HG02763 (cell line): Measurements from ENCODE around the gene AHNAK.

Experiments used
- ATAC-seq: cut with Tn5 transposase; IDR thresholded peaks from one replicate; pipeline ENCODE4 v1.9.1; 2021; ENCODE audit warnings: mild to moderate bottlenecking, moderate library complexity; ENCODE audit not compliant: unreplicated experiment

The AHNAK gene

DNA sequence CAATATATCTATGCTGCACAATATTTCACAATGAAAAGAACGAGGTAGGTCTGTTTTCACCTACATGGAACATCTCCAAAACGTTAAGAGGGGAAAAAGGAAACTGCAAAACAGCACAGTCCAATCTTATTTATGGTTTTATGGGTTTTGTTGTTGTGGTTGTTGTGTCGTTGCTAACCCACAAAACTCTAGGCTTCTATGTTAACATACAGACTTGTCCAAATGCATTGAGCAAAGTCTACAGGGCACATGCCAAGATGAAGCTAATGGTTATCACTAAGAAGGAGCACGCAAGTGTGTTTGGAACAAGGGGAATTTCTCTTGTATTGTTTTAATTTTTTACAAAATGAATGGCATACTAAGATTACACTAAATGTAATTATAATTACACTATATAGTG lies 48.6 kb downstream of the AHNAK start:
- no peak for ATAC-seq

DNA sequence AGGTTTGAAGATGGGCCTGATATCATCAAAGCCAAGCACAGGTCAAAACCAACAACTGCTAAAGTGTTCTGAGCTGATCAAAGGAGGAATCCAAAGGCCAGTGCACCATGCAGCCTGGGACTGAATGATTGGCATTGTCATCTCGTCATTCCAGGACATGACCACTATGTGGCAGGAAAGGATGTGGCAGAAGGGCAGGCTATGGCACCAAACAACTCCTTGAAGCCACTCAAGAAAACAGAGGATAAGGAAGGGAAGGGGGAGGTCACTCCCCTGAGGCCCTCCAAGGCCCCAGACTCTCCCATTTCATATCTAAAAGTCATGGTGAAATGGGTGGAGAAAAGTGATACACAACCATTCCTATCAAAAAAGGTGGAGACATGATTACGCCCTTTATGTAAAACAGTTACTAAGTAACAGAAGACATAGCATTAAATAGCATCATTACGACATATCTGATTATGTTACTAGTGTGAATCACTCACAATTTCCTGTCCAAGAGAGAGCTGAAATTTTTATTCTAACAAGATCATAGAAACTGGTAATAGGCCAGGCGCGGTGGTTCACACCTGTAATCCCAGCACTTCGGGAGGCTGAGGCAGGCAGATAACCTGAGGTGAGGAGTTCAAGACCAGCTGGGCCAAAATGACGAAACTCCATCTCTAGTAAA lies 49.3 kb downstream of the AHNAK start:
- no peak for ATAC-seq

DNA sequence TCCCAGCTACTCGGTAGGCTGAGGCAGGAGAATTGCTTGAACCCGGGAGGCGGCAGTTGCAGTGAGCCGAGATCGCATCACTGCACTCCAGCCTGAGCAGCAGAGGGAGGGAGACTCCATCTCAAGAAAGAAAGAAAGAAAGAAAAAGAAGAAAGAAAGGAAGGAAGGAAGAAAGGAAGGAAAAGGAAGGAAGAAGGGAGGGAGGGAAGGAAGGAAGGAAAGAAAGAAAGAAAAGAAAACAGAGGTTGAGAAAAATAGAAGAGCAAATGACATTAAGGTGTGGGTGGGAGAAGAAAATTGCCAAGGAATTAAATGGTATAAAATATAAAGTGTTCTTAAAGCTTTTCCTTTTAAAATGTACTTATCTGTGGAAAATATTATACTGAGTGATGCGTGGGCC lies 49.9 kb downstream of the AHNAK start:
- no peak for ATAC-seq

DNA sequence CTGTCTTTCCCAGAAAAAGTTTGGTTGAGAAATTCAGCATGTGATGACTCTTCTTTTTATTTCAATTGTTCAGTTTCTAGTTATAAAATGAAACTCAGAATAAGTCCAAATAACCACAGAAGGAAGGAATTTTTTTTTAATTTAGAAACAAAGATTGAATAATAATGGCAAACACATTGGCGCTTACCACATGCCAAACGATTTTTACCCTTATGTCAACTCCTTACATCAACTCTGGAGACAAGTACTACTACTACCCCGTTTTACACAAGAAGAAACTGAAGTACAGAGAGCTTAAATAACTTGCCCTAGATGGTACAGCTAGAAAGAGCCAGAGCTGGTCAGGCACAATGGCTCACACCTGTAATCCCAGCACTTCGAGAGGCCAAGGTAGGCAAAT lies 52.4 kb downstream of the AHNAK start:
- no peak for ATAC-seq

DNA sequence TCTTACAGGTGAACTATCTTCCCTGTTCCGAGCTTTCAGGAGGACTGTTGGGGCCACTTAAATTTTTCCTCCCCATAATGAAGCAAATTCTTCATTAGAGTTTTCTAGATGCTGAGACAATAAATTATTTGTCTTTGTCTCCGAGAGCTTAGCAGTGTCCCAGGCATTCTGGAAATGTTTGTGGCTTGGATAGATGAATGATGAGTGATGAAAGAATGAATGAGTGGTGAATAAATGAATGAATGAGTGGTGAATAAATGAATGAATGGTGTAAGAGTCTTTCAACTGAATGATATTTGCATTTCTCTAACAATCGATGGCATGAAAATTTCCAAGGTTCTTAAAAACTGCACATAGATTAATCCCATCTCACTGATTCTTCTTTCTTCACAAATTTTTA lies 52.8 kb downstream of the AHNAK start:
- no peak for ATAC-seq

DNA sequence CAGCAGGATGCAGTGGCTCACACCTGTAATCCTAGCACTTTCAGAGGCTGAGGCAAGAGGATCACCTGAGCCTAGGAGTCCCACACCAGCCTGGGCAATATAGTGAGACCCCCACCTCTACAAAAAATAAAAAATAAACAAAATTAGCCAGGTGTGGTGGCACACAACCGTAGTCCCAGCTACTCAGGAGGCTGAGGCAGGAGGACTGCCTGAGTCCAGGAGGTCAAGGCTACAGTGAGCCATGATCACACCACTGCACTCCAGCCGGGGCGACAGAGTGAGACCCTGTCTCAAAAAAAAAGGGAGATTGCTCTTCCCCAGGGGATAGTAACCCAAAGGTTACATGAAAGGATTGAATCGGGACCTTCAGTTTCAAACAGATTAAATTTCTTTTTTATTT lies 54.0 kb downstream of the AHNAK start:
- ATAC-seq, result no peak

DNA sequence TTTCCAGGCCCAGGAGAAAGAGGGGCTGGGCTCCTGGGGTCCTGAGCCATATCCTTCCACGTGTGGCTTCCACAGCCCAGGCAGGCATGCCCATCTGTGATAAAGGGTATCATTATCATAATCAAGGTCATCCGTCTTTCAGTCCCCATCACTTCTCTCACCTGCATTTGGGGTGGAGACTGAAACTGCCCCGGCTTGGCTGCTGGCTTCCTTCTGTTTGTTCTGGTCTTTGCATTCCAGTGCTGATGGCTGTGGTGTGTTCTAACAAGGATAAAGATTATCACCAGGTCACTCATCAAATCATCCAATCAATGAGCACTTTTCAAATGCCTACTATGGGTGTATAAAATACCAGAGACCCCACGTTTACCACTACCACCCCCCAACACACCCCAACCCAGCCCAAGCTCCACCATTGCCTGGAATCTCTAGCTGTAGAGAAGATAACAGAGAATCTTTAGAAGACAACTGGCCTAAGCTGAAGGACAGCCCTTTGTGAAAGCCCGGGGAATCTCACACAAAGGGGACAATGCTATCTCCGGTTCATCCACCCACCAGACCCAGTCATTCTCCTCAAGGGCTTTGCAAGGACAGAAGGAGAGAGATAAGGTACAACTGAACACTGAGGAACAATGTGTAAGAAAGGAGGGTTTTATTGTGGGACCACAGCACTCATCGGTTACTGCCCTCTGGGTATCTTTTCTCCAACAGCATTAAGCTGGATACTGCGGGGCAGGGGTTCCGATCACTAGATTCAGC lies 54.9 kb downstream of the AHNAK start:
- ATAC-seq, result no peak

DNA sequence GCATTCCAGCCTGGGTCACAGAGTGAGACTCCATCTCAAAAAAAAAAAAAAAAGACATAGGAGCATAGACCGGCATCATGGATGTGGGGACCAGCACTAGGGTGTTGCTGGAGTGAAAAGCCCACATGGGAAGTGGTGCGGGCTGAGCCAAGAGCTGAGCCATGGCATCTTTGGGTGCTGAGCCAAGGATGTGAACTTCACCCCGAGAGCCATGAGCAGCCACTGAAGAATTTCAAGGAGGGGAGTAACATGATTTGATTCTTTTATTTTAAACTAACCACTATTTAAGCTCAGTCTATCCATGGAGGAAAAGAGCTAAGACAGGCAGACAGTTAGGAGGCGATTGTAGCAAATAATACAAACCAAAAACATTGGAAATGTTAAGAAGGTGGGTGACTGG lies 57.4 kb downstream of the AHNAK start:
- ATAC-seq, result no peak

DNA sequence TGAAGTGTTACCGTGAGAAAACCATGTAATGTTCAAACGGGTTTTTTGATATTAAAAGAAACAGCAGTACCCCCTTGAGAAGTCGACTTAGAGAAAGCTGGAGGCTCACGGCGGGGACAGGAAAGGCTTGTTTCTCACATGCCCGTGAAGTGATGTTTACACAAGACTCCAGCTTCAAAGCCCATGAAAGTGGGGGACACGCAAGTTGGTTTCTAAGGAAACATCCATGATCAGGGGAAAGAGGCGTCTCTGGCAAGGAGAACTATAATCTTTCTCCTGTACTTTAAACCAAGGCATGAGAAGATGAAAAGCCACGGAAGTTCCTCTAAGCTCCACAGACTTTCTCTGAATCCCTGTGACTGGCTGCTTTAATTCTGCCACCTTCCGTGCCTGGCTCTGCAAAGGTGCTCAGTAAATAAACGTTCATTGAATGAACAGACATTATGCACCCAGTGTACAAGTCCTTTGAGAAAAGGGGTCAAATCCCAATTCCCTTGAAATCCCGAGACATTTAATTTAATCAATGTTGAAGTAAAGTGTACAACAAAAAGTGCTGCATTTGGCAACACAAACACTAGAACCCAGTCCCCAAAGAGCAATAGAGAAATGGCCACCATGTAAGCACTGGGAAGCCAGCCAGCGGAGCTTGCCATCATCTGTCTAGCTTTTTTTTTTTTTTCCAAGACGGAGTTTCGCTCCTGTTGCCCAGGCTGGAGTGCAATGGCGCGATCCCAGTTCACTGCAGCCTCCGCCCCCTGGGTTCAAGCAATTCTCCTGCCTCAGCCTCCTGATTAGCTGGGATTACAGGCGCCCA lies 58.7 kb downstream of the AHNAK start:
- ATAC-seq, result no peak

DNA sequence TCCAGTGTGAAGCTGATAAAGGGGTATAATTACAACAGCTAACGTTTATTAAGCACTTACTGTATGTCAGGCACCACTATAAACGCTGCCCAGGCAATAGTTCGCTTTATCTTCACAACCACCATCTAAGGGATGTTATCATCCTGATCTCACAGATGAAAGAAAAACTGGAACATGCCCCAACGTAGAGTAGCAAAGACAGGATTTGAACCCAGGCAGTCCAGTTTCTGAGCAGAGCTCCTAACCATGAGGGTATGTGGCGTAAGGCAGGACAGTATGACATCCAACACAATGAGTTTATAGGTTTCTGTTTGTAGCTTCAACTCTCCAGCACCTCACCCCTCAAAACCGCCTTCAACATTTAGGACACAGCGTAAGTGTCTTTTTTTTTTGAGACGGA lies 59.5 kb downstream of the AHNAK start:
- no peak for ATAC-seq

DNA sequence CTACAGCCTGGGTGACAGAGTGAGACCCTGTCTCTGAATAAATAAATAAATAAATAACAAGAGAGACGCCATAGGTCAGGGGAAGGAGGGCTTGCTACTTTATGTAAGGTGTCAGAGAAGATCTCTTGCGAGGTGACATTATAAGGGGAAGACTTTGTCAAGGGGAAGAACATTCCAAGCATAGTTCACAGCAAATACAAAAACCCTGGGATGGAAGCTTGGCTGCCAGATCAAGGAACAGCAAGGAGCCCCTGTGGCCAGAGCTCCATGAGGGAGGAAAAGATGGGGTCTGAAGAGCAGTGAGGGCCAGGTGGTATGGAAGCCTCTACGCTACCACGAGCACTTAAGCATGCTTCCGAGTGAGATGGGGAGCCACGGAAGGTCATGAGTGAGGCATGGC lies 62.3 kb downstream of the AHNAK start:
- ATAC-seq, result no peak

DNA sequence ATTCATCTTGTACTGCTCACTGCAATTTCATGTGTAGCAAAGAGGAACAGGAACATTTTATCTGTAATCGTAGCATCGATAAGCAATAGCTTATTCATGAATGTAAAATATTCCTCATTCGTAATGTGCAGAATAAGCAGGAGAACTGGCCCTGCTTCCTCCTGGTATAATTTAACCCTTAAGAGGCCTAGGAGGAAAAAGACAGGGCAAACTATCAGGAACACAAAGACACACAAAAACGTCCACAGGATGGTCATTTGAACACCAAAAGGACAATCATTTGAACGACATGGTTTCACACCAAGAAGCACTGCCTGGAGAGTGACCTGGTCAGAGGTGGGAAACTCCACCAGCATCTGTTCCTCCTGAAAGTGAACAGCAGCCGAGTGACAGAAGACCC lies 63.9 kb downstream of the AHNAK start:
- no peak for ATAC-seq

DNA sequence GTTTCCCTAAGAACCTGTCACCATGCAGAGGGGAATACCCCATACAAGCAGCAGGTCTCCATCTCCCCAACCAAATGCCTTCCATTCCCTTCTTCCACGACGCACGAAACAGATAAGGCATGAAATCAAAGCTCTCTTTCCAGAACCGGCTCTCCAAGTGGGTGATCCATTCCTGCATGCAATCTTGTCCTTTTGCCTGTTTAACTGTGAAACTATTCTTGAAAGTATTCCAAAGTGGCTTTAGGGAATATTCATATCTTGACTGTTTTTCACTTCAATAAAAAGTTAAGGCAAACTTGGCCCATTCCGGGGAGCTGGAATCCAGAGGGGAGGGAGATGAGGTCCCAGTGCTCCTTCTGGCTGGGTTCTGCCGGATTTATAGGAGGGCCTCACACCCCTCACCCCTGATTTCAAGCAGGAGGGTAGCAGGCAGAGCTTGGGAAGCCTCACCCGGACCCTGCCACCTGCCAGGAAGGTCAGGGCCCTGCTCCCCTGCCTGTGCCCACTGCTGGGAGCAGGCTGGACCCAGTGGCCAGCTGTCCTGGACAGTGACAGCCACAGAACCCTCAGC lies 66.9 kb downstream of the AHNAK start:
- ATAC-seq, result no peak

DNA sequence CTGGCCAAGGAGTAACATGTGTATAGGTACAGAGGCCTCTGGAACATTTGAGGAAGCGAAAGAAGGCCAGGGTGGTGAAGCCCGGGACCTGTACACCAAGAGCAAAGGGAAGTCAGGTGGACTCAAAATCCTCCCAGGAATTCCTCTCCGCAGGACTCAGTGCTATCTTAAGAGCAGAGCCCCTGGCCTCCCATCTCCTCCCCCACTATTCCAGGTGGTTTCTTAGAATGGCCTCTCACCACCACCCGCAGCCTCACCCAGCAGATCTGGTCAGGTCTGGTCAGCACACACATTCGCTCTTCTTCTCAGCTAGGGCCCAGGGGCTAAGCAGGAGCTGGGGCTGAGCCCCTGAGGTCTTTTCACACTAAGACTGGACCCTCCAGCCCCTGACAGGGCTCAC lies 68.7 kb downstream of the AHNAK start:
- ATAC-seq, result no peak

DNA sequence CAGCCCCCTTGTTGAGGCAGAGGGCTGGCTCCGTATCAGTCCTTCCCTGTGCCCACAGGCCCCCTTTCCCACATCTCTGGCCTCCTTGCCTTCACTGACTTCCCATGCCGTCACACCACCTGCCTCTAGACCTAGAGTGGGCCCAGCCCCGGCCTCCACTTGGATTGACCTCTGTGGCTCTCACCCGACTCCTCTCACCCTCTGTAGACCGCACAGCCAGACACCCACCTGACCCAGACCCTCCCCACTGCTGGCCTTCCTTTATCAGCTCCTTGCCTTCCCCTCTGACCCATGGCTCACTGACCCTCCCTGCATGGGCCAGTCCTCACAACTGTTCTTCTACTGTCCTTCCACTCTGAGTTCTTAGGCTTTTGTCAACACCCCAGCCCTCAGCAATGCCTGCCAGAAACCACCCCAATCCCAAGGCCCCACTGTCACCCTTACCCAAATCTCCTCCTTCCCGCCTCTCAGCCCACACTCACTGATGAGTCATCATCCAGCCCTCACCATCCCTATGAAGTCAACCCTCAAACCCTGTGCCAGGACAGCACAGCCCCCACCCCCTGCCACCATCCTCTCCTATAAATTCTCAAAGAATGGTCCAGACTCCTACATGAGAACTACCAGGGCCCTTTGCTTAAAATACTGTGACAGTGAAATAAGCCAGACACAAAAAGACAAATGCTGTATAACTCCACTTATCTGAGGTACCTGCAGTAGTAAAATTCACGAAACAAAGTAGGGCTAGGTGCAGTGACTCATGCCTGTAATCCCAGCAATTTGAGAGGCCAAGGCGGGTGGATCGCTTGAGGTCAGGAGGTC lies 74.3 kb downstream of the AHNAK start:
- no peak for ATAC-seq

DNA sequence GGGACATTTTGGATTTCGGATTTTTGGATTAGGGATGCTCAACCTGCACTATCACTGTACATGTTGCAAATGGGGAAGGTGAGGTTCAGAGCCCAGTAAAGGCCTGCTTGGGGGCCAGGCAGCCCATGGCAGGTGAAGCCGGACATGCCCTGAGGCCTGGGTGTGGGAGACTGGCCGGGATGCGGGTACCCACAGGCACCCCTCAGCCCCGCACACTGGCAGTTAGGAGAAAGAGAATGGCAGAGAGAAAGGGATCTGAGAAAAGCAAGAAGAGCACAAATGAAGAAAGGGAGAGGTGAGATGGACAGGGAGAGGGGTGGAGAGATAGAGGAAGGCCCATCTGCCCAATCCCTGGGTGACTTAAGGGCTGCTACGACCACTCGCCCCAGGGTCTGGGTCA lies 75.0 kb downstream of the AHNAK start:
- ATAC-seq, result no peak

DNA sequence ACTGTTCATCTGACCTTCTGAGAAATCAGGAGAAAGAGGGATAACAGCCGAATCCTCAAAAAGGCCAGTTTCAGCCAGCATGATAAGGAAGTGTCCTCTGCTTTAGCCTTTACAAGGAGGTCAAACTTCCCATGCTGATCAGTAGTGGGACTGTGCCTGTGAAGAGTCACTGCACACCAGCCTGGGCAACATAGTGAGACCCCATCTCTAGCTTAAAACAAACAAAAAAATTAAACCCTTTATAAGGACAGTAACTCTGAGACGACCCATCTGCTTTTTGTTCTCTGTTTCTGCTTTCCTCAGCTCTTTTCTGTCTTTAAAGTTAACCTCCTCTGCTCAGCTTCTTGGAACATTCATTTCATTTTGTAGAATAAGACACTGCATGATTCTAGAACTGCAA lies 78.0 kb downstream of the AHNAK start:
- no peak for ATAC-seq

DNA sequence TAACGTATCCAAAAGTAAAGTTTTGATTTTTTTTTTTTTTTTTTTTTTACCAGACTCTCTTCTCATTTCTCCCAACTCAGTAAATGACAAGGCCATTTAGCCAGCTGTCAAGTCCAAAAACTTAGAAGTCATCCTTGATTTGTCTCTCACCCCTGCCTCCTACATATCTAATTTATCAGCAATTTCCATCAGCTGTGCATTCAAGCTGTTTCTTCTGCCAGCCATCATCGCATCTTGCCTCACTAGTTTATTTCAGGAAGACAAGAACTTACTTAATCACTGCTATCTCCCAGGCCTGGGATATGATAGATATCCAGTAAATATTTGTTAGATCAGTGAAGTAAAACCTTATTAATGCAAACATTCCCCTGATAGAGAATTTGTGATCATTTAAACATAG lies 80.2 kb downstream of the AHNAK start:
- ATAC-seq, result no peak

DNA sequence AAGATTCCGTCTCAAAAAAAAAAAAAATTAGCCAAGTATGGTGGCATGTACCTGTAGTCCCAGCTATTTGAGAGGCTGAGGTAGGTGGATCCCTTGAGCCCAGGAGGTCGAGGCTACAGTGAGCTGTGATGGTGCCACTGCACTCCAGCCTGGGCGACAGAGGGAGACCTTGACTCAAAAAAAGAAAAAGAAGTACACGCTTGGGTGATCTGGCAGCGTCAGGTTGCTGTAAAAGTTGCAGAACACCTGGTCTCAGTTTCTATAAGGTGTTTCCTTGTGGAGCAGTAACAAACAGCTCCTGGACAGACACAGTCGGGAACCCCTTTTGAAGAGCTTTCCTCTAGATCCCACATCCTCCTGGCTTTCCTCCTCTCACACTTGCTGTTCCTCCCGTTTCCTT lies 82.0 kb downstream of the AHNAK start:
- ATAC-seq, result no peak

DNA sequence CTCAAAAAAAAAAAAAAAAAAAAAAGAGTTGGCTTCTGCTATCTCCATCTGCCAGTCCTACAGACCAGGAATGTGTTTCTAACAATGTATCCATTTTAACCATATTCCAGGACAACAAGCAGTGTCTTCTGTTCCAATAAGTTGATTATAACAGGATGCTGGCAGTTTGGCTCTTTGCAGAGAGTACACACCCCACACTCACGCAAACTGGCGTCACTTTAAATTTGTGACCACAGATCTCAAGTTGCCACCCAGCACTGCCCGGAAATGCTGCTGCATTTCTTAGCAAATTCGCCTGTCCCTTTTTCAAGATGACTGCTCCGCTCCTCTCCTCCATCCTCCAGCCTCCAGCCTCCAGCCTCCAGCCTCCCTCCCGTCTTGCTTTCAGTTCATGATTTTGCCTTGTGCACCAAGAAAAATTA lies 83.5 kb downstream of the AHNAK start:
- no peak for ATAC-seq

DNA sequence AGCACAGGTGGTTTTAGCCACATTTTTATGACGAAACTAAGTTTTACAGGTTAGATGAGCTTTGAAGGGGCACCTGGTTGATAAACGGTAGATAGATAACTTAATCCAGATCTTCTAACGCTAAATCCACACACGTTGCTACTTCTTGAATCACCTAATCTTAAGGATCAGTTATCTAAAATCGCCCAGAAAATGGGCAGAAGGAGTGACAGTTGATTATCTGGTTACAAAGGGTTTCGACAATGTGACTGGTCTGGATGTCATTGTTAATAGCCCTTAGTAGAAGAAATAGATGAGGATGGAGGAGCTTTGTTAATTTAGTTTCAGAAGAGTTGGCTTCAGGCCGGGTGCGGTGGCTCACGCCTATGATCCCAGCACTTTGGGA lies 84.1 kb downstream of the AHNAK start:
- ATAC-seq, result no peak
